Neural progenitor cell (in vitro differentiated cells): ENCODE data around the gene PHC3. TPM values are rescaled to one million over a fixed set of nuclear protein-coding genes. Genes with fewer than 3 reads are reported as not detected.

ENCODE experiments used
- DNase-seq: peaks from one replicate; pipeline ENCODE4 v3.0.0-alpha.2; 2016; ENCODE audit warnings: low spot score
- H2AFZ ChIP-seq: fragments of 200-600 bp; sonication (generic); replicated peaks from 2 replicates; pipeline ENCODE4 v1.6.1; 2016; ENCODE audit warnings: antibody characterized with exemption
- H3F3A ChIP-seq: fragments of 200-600 bp; sonication (generic); 2 replicates; pipeline ENCODE4 v1.6.1; 2016; ENCODE audit warnings: antibody characterized with exemption, low read depth
- H3K27ac ChIP-seq: fragments of 200-600 bp; sonication (generic); 2 replicates; pipeline ENCODE4 v1.5.1; 2016; ENCODE audit warnings: mild to moderate bottlenecking
- H3K27me3 ChIP-seq: fragments of 200-600 bp; sonication (generic); 2 replicates; pipeline ENCODE4 v1.6.1; 2016; ENCODE audit warnings: mild to moderate bottlenecking, moderate library complexity
- H3K36me3 ChIP-seq: fragments of 200-600 bp; sonication (generic); 2 replicates; pipeline ENCODE4 v1.5.1; 2016
- H3K4me1 ChIP-seq: fragments of 200-600 bp; sonication (generic); 2 replicates; pipeline ENCODE4 v1.6.1; 2016; ENCODE audit warnings: mixed run types
- H3K4me2 ChIP-seq: fragments of 200-600 bp; sonication (generic); 2 replicates; pipeline ENCODE4 v1.6.1; 2016
- H3K4me3 ChIP-seq: fragments of 200-600 bp; sonication (generic); 2 replicates; pipeline ENCODE4 v1.5.1; 2016
- H3K79me2 ChIP-seq: fragments of 200-600 bp; sonication (generic); 2 replicates; pipeline ENCODE4 v1.6.1; 2016; ENCODE audit warnings: low read depth
- H3K9ac ChIP-seq: fragments of 200-600 bp; sonication (generic); 2 replicates; pipeline ENCODE4 v1.6.1; 2016
- H3K9me3 ChIP-seq: fragments of 200-600 bp; sonication (generic); 2 replicates; pipeline ENCODE4 v1.5.1; 2016; ENCODE audit warnings: low read depth
- H4K20me1 ChIP-seq: fragments of 200-600 bp; sonication (generic); 2 replicates; pipeline ENCODE4 v1.6.1; 2016; ENCODE audit warnings: low read depth
- H3K27ac Mint-ChIP-seq: 3 replicates; pipeline ENCODE4 v1.8.0; 2021; ENCODE audit warnings: mixed read lengths
- H3K27me3 Mint-ChIP-seq: 2 replicates; pipeline ENCODE4 v1.8.0; 2022; ENCODE audit warnings: low read depth, mild to moderate bottlenecking, inconsistent platforms, moderate library complexity, mixed read lengths; ENCODE audit not compliant: insufficient read depth
- H3K36me3 Mint-ChIP-seq: 3 replicates; pipeline ENCODE4 v1.8.0; 2021; ENCODE audit warnings: mixed read lengths
- H3K4me1 Mint-ChIP-seq: 3 replicates; pipeline ENCODE4 v1.8.0; 2021; ENCODE audit warnings: mixed read lengths
- H3K4me3 Mint-ChIP-seq: 3 replicates; pipeline ENCODE4 v1.8.0; 2021; ENCODE audit warnings: mild to moderate bottlenecking, moderate library complexity, mixed read lengths
- H3K9me3 Mint-ChIP-seq: 3 replicates; pipeline ENCODE4 v1.8.0; 2020; ENCODE audit warnings: mixed read lengths
- EZH2 ChIP-seq: fragments of 200-600 bp; sonication (generic); IDR thresholded peaks from 2 replicates; pipeline ENCODE4 v1.6.1; 2017; ENCODE audit warnings: antibody characterized with exemption, mild to moderate bottlenecking, moderate library complexity
- EZH2phosphoT487 ChIP-seq: fragments of 200-600 bp; sonication (generic); IDR thresholded peaks from 2 replicates; pipeline ENCODE4 v1.6.1; 2017; ENCODE audit warnings: antibody characterized with exemption
- total RNA-seq: library from RNA; depleted of rRNA; stranded (reverse); fragments of >200 nt; gene quantifications from 2 replicates; pipeline ENCODE4 v1.2.3, GENCODE V29; 2015; ENCODE audit warnings: low replicate concordance
- TF ChIP-seq, protein P1 (sequence below): fragments of 200-600 bp; sonication (generic); IDR thresholded peaks from 2 replicates; pipeline ENCODE4 v1.5.1; 2017; ENCODE audit warnings: antibody characterized with exemption, mild to moderate bottlenecking

PHC3 gene
- total RNA-seq, 1 donor from 2014 or later: 27.3 TPM

DNA sequence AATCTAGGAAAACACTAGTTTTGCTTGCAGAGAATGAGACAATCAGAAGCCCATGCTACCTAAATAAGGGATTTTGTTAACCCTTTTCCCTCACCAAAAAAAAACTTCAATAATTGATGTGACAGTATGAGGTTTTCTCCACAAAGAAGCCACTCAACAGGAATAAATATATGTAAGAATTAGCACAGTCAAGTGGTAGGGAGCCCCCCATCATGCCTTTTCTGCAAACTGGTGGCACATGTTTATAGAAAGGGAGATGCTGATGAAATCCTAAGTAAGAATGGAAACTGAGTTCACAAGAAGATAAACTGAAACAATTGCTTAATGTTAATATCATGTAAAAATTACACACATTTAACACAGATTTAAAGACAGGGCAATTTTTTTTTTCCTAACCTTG is 51.0 kb downstream of the PHC3 start:
- Mint-ChIP-seq H3K9me3 (no peaks in the 10 kb centered on the region), H3K4me1 (peaks cover 2% of the 10 kb centered on the region), H3K4me3 (no peak overlapping the region), H3K36me3 (peaks cover 28% of the 10 kb centered on the region), H3K27ac (no peak overlapping the region), H3K27me3 (no peaks in the 10 kb centered on the region)
- H3K27ac ChIP-seq: no peak overlapping the region
- DNase-seq: no peak
- no peak overlapping the region for H2AFZ ChIP-seq
- H3K4me2 ChIP-seq: no peak overlapping the region
- no peak overlapping the region for H3K9ac ChIP-seq
- no peaks in the 10 kb centered on the region for H3K9me3 ChIP-seq
- no peak overlapping the region for H3K4me3 ChIP-seq
- H3F3A ChIP-seq: no peaks in the 10 kb centered on the region
- TF ChIP-seq EZH2 (no peak), EZH2phosphoT487 (no peak)
- TF ChIP-seq, protein P1, sequence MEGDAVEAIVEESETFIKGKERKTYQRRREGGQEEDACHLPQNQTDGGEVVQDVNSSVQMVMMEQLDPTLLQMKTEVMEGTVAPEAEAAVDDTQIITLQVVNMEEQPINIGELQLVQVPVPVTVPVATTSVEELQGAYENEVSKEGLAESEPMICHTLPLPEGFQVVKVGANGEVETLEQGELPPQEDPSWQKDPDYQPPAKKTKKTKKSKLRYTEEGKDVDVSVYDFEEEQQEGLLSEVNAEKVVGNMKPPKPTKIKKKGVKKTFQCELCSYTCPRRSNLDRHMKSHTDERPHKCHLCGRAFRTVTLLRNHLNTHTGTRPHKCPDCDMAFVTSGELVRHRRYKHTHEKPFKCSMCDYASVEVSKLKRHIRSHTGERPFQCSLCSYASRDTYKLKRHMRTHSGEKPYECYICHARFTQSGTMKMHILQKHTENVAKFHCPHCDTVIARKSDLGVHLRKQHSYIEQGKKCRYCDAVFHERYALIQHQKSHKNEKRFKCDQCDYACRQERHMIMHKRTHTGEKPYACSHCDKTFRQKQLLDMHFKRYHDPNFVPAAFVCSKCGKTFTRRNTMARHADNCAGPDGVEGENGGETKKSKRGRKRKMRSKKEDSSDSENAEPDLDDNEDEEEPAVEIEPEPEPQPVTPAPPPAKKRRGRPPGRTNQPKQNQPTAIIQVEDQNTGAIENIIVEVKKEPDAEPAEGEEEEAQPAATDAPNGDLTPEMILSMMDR: no peak
- no peaks in the 10 kb centered on the region for H3K27me3 ChIP-seq
- H3K36me3 ChIP-seq: peaks cover 17% of the 10 kb centered on the region
- peaks cover 1% of the 10 kb centered on the region for H3K79me2 ChIP-seq
- no peaks in the 10 kb centered on the region for H4K20me1 ChIP-seq
- H3K4me1 ChIP-seq: no peaks in the 10 kb centered on the region

DNA sequence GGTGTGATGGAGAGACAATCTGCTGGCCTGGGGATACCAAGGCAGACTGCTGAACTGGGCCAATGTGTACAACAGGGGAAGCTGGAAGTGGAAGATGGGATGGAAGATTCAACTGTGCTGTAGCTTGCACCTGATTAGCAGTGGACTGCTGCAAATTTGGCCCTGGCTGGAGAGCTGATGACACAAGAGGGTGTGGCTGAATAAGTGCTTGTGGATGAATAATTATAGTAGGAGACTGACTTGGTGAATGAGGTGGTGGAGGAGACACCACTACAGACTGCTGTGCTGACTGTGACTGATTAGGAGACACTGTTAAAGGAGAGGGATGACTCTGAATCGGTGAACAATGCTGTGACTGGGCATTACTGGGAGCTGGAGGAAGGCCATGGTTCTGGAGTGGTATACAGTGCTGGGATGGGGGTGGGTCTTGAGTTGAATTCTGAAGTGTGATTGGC is 52.5 kb downstream of the PHC3 start:
- Histone ChIP-seq H3K9ac (no peak overlapping the region), H3K4me1 (no peaks in the 10 kb centered on the region), H3K27ac (no peak overlapping the region), H3K9me3 (no peaks in the 10 kb centered on the region), H3K36me3 (peaks cover 16% of the 10 kb centered on the region), H2AFZ (no peak overlapping the region), H3K79me2 (peaks cover 4% of the 10 kb centered on the region), H3K4me2 (no peak overlapping the region), H3K4me3 (no peak overlapping the region), H4K20me1 (no peaks in the 10 kb centered on the region), H3F3A (no peaks in the 10 kb centered on the region), H3K27me3 (no peaks in the 10 kb centered on the region)
- peaks cover 2% of the 10 kb centered on the region for H3K4me1 Mint-ChIP-seq
- no peak overlapping the region for H3K27ac Mint-ChIP-seq
- DNase-seq: no peak
- no peak for TF ChIP-seq EZH2
- TF ChIP-seq, protein P1: no peak
- no peak for TF ChIP-seq EZH2phosphoT487
- no peak overlapping the region for H3K4me3 Mint-ChIP-seq
- H3K27me3 Mint-ChIP-seq: no peaks in the 10 kb centered on the region
- H3K36me3 Mint-ChIP-seq: peaks cover 23% of the 10 kb centered on the region
- H3K9me3 Mint-ChIP-seq: no peaks in the 10 kb centered on the region

DNA sequence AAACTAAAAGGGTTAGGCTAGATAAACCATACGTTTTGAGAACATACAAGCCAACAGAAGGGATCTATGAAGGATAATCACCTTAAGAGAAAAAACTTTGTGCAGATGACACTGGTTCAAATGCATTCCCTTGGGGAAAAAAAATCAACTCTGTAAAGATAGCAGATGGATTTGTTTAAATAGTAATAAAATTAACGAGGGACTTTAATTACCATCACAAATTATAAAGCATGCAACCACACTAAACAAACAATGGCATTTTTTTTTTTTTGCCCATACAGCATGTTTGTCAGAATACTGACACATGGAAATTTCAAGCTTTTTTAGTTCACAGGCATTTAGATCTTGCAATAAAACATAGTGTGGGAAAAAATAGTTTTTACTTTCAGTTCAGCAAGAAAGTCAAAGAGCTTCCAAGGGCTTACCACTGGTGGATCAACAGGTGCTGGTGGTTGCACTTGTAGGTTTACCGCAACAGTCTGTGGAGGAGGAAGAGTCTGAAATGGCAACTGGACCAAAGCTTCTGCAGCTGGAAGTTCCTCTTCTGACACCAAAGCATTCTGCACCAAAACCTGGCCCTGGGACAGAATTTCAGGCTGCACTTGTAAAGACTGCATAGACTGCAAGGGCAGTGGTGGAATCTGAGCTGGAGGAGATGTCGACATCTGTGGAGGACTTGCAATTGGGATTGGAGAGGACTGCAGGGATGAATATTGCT is 53.1 kb downstream of the PHC3 start:
- no peak overlapping the region for H2AFZ ChIP-seq
- Mint-ChIP-seq H3K4me3 (no peak overlapping the region), H3K27me3 (no peaks in the 10 kb centered on the region), H3K4me1 (peaks cover 2% of the 10 kb centered on the region), H3K36me3 (peaks cover 18% of the 10 kb centered on the region), H3K27ac (no peak overlapping the region), H3K9me3 (no peaks in the 10 kb centered on the region)
- peaks cover 16% of the 10 kb centered on the region for H3K36me3 ChIP-seq
- H3K79me2 ChIP-seq: peaks cover 4% of the 10 kb centered on the region
- H3K9me3 ChIP-seq: no peaks in the 10 kb centered on the region
- H3K9ac ChIP-seq: no peak overlapping the region
- H3K27ac ChIP-seq: no peak overlapping the region
- H3K4me2 ChIP-seq: no peak overlapping the region
- TF ChIP-seq, protein P1: no peak
- TF ChIP-seq EZH2 (no peak), EZH2phosphoT487 (no peak)
- H3K4me1 ChIP-seq: no peaks in the 10 kb centered on the region
- no peaks in the 10 kb centered on the region for H3F3A ChIP-seq
- DNase-seq: no peak
- no peaks in the 10 kb centered on the region for H3K27me3 ChIP-seq
- H4K20me1 ChIP-seq: no peaks in the 10 kb centered on the region
- no peak overlapping the region for H3K4me3 ChIP-seq
